Coronary artery (tissue), 2 donors: Measurements from ENCODE around the gene FAM168A.

Experiments used
- DNase-seq: peaks from one replicate; pipeline ENCODE4 v3.0.0-alpha.2; 2017; ENCODE audit warnings: low spot score
- H3K27ac ChIP-seq, 2 donors: fragments of 200-600 bp; sonication (generic); one replicate each; pipeline ENCODE4 v1.5.1; 2016 to 2019
- H3K4me3 ChIP-seq: fragments of 200-600 bp; sonication (generic); 2 replicates; pipeline ENCODE4 v1.5.1; 2016; ENCODE audit warnings: mild to moderate bottlenecking, moderate library complexity
- CTCF ChIP-seq: fragments of 200-600 bp; sonication (generic); IDR thresholded peaks from one replicate; pipeline ENCODE4 v1.5.1; 2019; ENCODE audit warnings: antibody characterized with exemption

Gene FAM168A

GRCh38 chr11:73414977-73415651 lies 182.8 kb downstream of the FAM168A start:
- Histone ChIP-seq H3K4me3 (no peak overlapping the region), H3K27ac (peak overlapping the region; percentile 64 to 81)
- no peak for DNase-seq
- no peak for TF ChIP-seq CTCF

- no peak overlapping the region for H3K4me3 ChIP-seq
- DNase-seq, result no peak
- TF ChIP-seq CTCF, result no peak
- peak overlapping the region in 1 of 2 donors; percentile 19 for H3K27ac ChIP-seq
These were observed 184.7 kb downstream of the FAM168A start for GRCh38 chr11:73413256-73413655.

- H3K27ac ChIP-seq, result no peak overlapping the region
- DNase-seq, result no peak
- no peak overlapping the region for H3K4me3 ChIP-seq
- TF ChIP-seq CTCF, result no peak
These were observed 185.6 kb downstream of the FAM168A start for GRCh38 chr11:73412308-73412707.

- DNase-seq, result no peak
- Histone ChIP-seq H3K27ac (no peak overlapping the region), H3K4me3 (no peak overlapping the region)
- TF ChIP-seq CTCF, result no peak
These were observed 186.9 kb downstream of the FAM168A start for GRCh38 chr11:73411031-73411430.

GRCh38 chr11:73410627-73411026 lies 187.3 kb downstream of the FAM168A start:
- TF ChIP-seq CTCF, result no peak
- DNase-seq, result no peak
- Histone ChIP-seq H3K4me3 (no peak overlapping the region), H3K27ac (no peak overlapping the region)

- Histone ChIP-seq H3K4me3 (no peak overlapping the region), H3K27ac (no peak overlapping the region)
- DNase-seq, result no peak
- no peak for TF ChIP-seq CTCF
These were observed 188.5 kb downstream of the FAM168A start for GRCh38 chr11:73409431-73409830.

GRCh38 chr11:73406619-73407018 lies 191.3 kb downstream of the FAM168A start:
- H3K27ac ChIP-seq, result no peak overlapping the region
- DNase-seq, result no peak
- H3K4me3 ChIP-seq, result no peak overlapping the region
- TF ChIP-seq CTCF, result no peak
